HG03575 (cell line): ENCODE measurements around the gene HPCAL1.

ENCODE experiments used
- ATAC-seq: cut with Tn5 transposase; IDR thresholded peaks from one replicate; pipeline ENCODE4 v1.9.1; 2021; ENCODE audit not compliant: unreplicated experiment, insufficient number of reproducible peaks, low FRiP score; ENCODE audit errors: extremely low read depth

HPCAL1 gene

GRCh38 chr2:10372862-10373240 is 70.1 kb downstream of the HPCAL1 start:
- no peak for ATAC-seq

GRCh38 chr2:10373931-10374330 is 71.2 kb downstream of the HPCAL1 start:
- no peak for ATAC-seq

GRCh38 chr2:10374362-10374943 is 71.7 kb downstream of the HPCAL1 start:
- no peak for ATAC-seq

GRCh38 chr2:10375570-10376281 is 73.0 kb downstream of the HPCAL1 start:
- no peak for ATAC-seq

- no peak for ATAC-seq
Measured at GRCh38 chr2:10377052-10377746, 74.5 kb downstream of the HPCAL1 start.

- no peak for ATAC-seq
Measured at GRCh38 chr2:10377747-10378085, 75.0 kb downstream of the HPCAL1 start.

GRCh38 chr2:10378189-10378588 is 75.5 kb downstream of the HPCAL1 start:
- ATAC-seq, result no peak

- no peak for ATAC-seq
Measured at GRCh38 chr2:10380048-10380926, 77.6 kb downstream of the HPCAL1 start.

- no peak for ATAC-seq
Measured at GRCh38 chr2:10381997-10382353, 79.3 kb downstream of the HPCAL1 start.

- no peak for ATAC-seq
Measured at GRCh38 chr2:10382354-10383061, 79.8 kb downstream of the HPCAL1 start.

- no peak for ATAC-seq
Measured at GRCh38 chr2:10383960-10384734, 81.4 kb downstream of the HPCAL1 start.

GRCh38 chr2:10385501-10385900 is 82.8 kb downstream of the HPCAL1 start:
- no peak for ATAC-seq

GRCh38 chr2:10385933-10386773 is 83.4 kb downstream of the HPCAL1 start:
- ATAC-seq, result no peak

- no peak for ATAC-seq
Measured at GRCh38 chr2:10387033-10387432, 84.3 kb downstream of the HPCAL1 start.

GRCh38 chr2:10388954-10389560 is 86.4 kb downstream of the HPCAL1 start:
- no peak for ATAC-seq

- no peak for ATAC-seq
Measured at GRCh38 chr2:10389573-10389972, 86.9 kb downstream of the HPCAL1 start.

GRCh38 chr2:10390369-10390801 is 87.7 kb downstream of the HPCAL1 start:
- ATAC-seq, result no peak
